Activated naive CD8-positive, alpha-beta T cell treated with anti-CD3 and anti-CD28 coated beads, Interleukin-2, amount 50 U/mL, for 16 hours (primary cell): ENCODE measurements around the gene PEPD.

Experiments
- DNase-seq: peaks from one replicate; pipeline ENCODE4 v3.0.0-alpha.2; 2020; ENCODE audit warnings: low read depth, low spot score

PEPD gene

DNA sequence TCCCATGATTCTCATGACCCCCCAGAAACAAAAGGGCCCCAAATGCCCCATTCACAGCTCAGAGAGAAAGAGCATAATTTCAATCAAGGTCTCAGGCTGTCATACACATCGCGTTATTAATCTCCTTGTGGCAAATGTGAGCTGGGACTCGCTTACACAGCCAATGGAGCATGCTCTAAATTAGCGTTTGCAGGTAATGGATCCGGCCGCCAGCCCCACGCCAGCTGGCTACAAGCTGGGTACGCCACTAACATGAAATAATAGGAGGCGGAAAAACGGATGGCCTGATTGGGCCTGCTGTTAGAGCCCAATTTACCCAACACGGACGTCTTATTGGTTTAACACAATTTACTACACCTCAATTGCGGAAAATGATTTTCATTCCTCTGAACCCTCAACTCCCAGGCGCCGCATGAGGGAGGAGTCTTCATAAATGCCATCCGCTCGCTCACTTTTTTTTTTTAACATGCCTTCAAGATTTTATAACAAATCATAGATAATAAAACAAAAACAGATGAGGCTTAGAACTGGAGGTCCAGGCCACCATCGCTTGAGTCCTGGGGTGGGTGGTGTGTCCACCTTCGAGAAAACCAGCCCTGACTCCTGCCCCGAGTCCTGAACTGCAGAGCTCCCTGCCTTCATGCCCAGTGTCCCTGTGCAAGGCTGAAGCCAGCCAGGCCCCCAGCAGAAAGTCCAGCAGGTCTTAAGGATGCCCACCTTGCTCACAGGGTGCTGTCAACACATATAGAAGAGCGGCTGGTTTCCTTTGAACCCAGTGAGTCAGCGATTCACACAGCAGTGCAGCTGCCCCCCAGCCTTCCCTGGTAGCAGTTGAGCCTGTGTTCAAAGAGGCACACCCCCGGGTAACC lies 62.1 kb downstream of the PEPD start:
- no peak for DNase-seq

DNA sequence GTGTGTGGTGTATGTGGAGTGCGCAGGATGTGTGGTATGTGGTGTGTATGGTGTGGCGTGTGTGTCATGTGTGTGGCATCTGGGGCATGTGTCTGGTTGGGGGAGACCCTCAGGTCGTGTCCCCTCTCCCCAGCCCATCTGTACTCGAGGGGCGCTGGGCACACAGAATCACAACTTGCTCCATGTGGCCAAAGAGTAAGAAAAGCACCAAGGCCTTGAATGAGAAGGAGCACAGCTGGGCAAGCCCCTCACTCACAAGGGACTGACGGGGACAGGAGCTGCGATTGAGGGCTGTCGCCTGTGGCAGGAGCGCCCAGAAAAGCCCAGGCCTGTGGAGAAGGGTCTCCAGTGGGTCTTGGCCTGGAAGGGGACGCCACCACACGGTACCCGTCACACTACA lies 62.8 kb downstream of the PEPD start:
- no peak for DNase-seq

GRCh38 chr19:33458171-33458633 lies 63.4 kb downstream of the PEPD start:
- no peak for DNase-seq

DNA sequence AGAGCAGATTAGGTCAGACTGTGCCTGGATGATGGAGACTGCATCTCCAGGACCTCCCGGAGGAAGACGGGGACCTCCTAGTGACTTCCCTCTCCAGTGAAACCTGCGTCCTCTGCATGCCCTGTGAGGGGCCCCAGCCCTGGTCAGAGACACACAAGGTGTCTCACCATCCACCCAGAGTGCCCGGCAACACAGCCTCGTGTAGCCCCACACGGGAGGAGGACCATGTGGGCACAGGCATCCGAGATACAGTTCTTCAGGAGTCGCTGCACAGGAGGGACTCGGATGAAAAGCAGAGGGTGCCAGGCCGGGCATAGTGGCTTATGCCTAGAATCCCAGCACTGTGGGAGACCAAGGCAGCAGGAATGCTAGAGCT lies 64.8 kb downstream of the PEPD start:
- DNase-seq, result no peak

DNA sequence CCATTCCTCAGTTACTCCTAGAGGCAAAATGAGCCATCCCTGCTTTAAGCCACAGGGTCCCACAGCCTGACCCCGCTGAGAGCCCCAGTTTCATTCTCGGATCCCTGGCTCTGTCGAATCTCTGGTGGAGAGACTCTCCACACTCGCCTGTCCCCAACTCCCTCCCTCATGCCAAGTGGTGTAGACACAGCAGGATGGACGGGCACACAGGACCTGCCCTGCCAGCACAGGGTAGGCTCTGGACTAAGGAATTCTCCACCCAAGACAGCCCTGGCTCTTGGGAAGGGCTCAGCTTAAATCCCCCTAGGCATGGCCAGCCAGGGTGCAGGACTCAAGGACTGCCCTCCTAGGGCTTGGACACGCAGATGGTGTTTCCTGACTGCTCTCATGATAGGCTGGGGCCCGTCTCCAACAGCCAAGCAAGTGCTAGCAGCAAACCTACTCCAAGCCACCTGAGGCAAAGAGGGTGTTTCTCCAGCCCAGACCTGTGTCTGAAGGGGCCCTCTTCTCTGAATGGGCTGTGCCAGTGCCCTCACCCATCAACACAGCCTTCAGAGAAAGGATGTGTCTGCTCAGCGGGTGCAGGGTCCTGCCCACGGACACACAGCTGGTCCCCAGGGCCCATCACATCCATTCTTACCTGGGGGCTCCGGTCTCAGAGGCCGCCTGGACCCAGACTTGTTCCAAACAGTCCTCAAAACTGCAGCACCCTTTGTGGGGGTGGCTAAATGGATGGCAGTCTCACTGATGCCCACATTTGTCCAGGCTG lies 65.3 kb downstream of the PEPD start:
- DNase-seq, result no peak

- no peak for DNase-seq
Measured at GRCh38 chr19:33453265-33453664, 68.3 kb downstream of the PEPD start.

GRCh38 chr19:33450689-33451088 lies 70.9 kb downstream of the PEPD start:
- DNase-seq, result no peak

- no peak for DNase-seq
Measured at GRCh38 chr19:33449799-33450198, 71.8 kb downstream of the PEPD start.

DNA sequence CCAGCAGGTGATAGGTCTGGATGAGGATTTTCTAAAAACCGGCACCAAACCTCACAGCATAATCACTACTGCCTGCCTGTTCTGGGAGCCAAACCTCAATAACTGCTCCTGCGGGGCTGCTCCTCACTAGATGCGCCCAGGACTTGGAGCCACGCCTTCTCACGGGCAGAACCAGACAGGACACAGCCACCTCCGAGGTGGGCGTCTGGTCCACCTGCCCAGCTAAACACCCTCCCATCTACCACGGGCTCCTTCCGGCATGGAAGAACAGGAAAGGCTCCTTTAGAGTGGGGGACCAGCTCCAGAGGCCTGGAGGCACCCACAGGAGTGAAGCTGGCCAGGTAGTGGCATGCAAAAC lies 73.5 kb downstream of the PEPD start:
- DNase-seq, result no peak

- DNase-seq, result no peak
Measured at GRCh38 chr19:33447336-33448158, 74.0 kb downstream of the PEPD start.

GRCh38 chr19:33446330-33447293 lies 75.0 kb downstream of the PEPD start:
- DNase-seq, result no peak

- DNase-seq, result no peak
Measured at GRCh38 chr19:33445442-33446329, 75.9 kb downstream of the PEPD start.

- no peak for DNase-seq
Measured at GRCh38 chr19:33444562-33445441, 76.8 kb downstream of the PEPD start.

GRCh38 chr19:33443638-33444561 lies 77.7 kb downstream of the PEPD start:
- no peak for DNase-seq

DNA sequence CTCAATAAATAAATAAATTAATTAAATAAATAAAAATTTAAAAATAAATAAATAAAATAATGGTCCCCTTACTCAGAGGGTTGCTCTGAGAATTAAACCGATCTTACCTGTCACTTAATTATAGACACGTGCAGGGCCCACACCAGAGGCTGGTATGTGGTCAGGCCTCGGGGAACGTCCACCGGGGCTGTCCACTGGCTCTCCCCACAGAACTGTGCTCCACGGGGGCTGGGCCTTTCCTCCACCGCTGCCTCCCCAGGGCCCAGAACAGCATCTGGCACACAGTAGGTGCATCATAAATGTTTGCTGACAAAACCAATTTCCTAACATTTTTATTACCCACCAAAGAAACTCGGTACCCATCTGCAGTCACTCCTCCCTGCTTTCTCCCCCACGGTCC lies 78.9 kb downstream of the PEPD start:
- DNase-seq, result no peak

DNA sequence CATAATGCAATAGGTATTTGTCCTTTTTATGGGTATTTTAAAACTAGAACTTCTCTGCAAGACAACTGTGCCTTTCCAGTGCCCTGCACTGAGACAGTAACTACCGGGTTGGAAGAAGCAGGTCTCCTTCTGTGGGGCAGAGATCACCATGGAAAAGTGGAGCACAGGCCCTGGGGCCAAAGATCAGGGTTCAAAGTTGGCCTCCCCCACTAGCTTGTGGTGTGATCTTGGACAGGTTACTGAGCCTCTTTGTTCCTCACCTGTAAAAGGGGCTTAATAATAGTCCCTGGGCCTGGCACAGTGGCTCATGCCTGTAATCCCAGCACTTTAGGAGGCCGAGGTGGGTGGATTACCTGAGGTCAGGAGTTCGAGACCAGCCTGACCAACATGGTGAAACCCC lies 79.8 kb downstream of the PEPD start:
- no peak for DNase-seq

DNA sequence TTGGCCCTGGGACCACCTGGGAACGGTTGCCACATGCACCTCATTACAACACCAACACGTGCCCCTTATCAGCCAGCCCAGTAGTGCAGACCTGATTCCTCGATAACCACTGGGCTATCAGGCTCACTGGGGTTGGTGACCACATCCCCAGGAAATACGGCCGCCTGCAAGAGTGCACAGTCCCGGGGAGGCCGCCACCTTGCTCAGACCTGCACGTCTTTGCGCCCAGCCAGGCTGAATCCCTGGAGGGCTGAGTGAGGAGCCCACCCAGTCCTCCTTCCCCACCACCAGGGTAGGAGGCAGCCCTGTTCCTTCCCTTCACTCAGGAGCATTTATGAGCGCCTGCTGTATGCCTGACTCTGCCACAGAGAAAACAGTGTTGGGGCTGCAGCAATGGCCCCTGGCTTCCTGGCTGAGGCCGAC lies 80.3 kb downstream of the PEPD start:
- no peak for DNase-seq

DNA sequence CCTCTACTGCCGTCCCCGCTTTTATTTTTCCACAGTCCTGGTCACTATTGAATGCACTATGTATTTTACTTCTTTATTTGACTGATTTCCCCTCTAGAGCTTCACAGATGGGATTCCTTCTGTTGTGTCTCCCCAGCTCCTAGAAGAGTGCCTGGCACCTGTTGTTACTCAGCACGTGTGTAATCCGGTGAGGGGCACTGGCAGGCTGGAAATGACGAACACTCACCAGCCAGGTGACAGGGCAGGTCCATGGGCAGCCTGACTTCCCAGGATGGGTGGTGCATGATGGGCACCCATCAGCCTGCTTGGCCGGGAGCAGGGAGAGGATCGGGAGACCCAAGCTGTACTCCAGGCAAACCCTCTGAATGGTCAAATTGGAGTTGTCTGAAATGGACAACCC lies 80.9 kb downstream of the PEPD start:
- DNase-seq, result no peak
